HCT116 (cell line): ENCODE measurements around the gene RAET1G. TPM values are rescaled to one million over a fixed set of nuclear protein-coding genes. Genes with fewer than 3 reads are reported as not detected.

Experiments
- ATAC-seq: fragments of 200-7000 bp; cut with Tn5 transposase; 2 replicates; pipeline ENCODE4 v1.9.1; 2020; ENCODE audit warnings: mild to moderate bottlenecking, moderate library complexity
- BruUV-seq: library from RNA; stranded (reverse); fragments of 400-500 nt; replicated peaks from 2 replicates; lab custom pipeline; 2021; lab: Mats Ljungman, UMichigan
- CTCF ChIA-PET: fragments of 300-600 bp; sonication (Branson Sonifier 250); formaldehyde crosslinking; loops from one replicate; lab custom pipeline; 2021; ENCODE audit warnings: antibody characterized with exemption; lab: Charles Lee
- POLR2A ChIA-PET: fragments of 300-600, 350-600 bp; sonication (Branson Sonifier 250); formaldehyde crosslinking; loops from one replicate; lab custom pipeline; 2021; ENCODE audit warnings: antibody characterized with exemption; lab: Charles Lee
- RAD21 ChIA-PET, 2 experiments: fragments of 300-600 bp; sonication (Branson Sonifier 250); formaldehyde crosslinking; loops; one replicate each; lab custom pipeline; 2023; ENCODE audit warnings: low total read pairs in 2 of 2; ENCODE audit not compliant: uncharacterized antibody in 2 of 2, unreplicated experiment in 2 of 2, low non-redundant PET in 1 of 2; lab: Charles Lee
- DNase-seq: peaks from one replicate; pipeline ENCODE4 v3.0.0-alpha.2; 2010; ENCODE audit warnings: low read depth, low spot score
- H2AFZ ChIP-seq: fragments of 200-600 bp; shearing (Covaris generic), sonication (generic); 2 replicates; pipeline ENCODE4 v1.6.1; 2017; ENCODE audit warnings: low read depth, mixed run types, mixed read lengths, antibody characterized with exemption, low read length; ENCODE audit not compliant: poor library complexity, severe bottlenecking
- H3K27ac ChIP-seq: 2 replicates; pipeline ENCODE4 v1.5.1; 2012; ENCODE audit warnings: low read depth, low read length
- H3K27me3 ChIP-seq: fragments of 200-600 bp; sonication (generic); 2 replicates; pipeline ENCODE4 v1.6.1; 2016; ENCODE audit warnings: mixed run types, low read length, mixed read lengths; ENCODE audit not compliant: insufficient read depth
- H3K36me3 ChIP-seq, 2 experiments: fragments of 200-500 bp in 1 of 2; fragments of 200-600 bp in 1 of 2; sonication (Bioruptor generic) in 1 of 2; sonication (generic) in 1 of 2; 2 replicates each; pipeline versions ENCODE4 v1.5.1 to v1.6.1; 2014 to 2016; ENCODE audit warnings: low read length in 2 of 2, inconsistent platforms in 1 of 2, mixed read lengths in 1 of 2, mixed run types in 1 of 2; ENCODE audit not compliant: insufficient read depth in 2 of 2, control insufficient read depth in 1 of 2
- H3K4me1 ChIP-seq, 2 experiments: fragments of 200-600 bp in 1 of 2; sonication (generic) in 1 of 2; 2 replicates each; pipeline versions ENCODE4 v1.5.1 to v1.6.1; 2012 to 2017; ENCODE audit warnings: low read length in 2 of 2, inconsistent platforms in 1 of 2, mild to moderate bottlenecking in 1 of 2, mixed read lengths in 1 of 2, mixed run types in 1 of 2, moderate library complexity in 1 of 2; ENCODE audit not compliant: insufficient read depth in 2 of 2, control insufficient read depth in 1 of 2
- H3K4me2 ChIP-seq: fragments of 200-600 bp; sonication (generic); 2 replicates; pipeline ENCODE4 v1.6.1; 2017; ENCODE audit warnings: mixed run types, low read length, mixed read lengths
- H3K4me3 ChIP-seq, 2 experiments: fragments of 200-600 bp in 1 of 2; sonication (generic) in 1 of 2; replicated peaks in 1 of 2; 2 replicates each; pipeline ENCODE4 v1.5.1; 2011 to 2016; ENCODE audit warnings: low read length in 2 of 2, control low read depth in 1 of 2, low read depth in 1 of 2, mild to moderate bottlenecking in 1 of 2, mixed read lengths in 1 of 2, mixed run types in 1 of 2
- H3K79me2 ChIP-seq: fragments of 200-600 bp; sonication (generic); 2 replicates; pipeline ENCODE4 v1.6.1; 2017; ENCODE audit warnings: mild to moderate bottlenecking, mixed run types, low read length, moderate library complexity, mixed read lengths; ENCODE audit not compliant: insufficient read depth
- H3K9ac ChIP-seq: fragments of 200-600 bp; sonication (generic); 2 replicates; pipeline ENCODE4 v1.6.1; 2016; ENCODE audit warnings: low read length, mixed read lengths
- H3K9me2 ChIP-seq: fragments of 200-600 bp; sonication (generic), shearing (Covaris generic); 2 replicates; pipeline ENCODE4 v1.6.1; 2017; ENCODE audit warnings: mixed run types, mild to moderate bottlenecking, moderate library complexity; ENCODE audit not compliant: insufficient read depth
- H3K9me3 ChIP-seq, 2 experiments: fragments of 200-500 bp in 1 of 2; fragments of 200-600 bp in 1 of 2; sonication (Bioruptor generic) in 1 of 2; sonication (generic) in 1 of 2; 2 replicates each; pipeline ENCODE4 v1.6.1; 2014 to 2017; ENCODE audit warnings: low read length in 2 of 2, mixed read lengths in 2 of 2, inconsistent platforms in 1 of 2, low read depth in 1 of 2, mild to moderate bottlenecking in 1 of 2, mixed run types in 1 of 2, moderate library complexity in 1 of 2; ENCODE audit not compliant: control insufficient read depth in 1 of 2, insufficient read depth in 1 of 2
- H4K20me1 ChIP-seq: fragments of 200-600 bp; sonication (generic), shearing (Covaris generic); 2 replicates; pipeline ENCODE4 v1.6.1; 2017; ENCODE audit warnings: mixed run types, mild to moderate bottlenecking, moderate library complexity; ENCODE audit not compliant: insufficient read depth
- CEBPB ChIP-seq: IDR thresholded peaks from 2 replicates; pipeline ENCODE4 v1.6.1; 2012; ENCODE audit warnings: low read depth
- ELF1 ChIP-seq: IDR thresholded peaks from 2 replicates; pipeline ENCODE4 v1.6.1; 2012; ENCODE audit warnings: low read depth, borderline replicate concordance
- JUND ChIP-seq: IDR thresholded peaks from 2 replicates; pipeline ENCODE4 v1.6.1; 2012
- POLR2AphosphoS5 ChIP-seq: IDR thresholded peaks from 2 replicates; pipeline ENCODE4 v1.6.1; 2011; ENCODE audit warnings: mild to moderate bottlenecking, low read depth, low read length, moderate library complexity
- SP1 ChIP-seq: IDR thresholded peaks from 2 replicates; pipeline ENCODE4 v1.6.1; 2012; ENCODE audit warnings: low read depth
- SRF ChIP-seq: IDR thresholded peaks from 2 replicates; pipeline ENCODE4 v1.6.1; 2012; ENCODE audit warnings: low read depth
- YY1 ChIP-seq: IDR thresholded peaks from 2 replicates; pipeline ENCODE4 v1.6.1; 2011; ENCODE audit warnings: low read length, low read depth, moderate library complexity, mild to moderate bottlenecking; ENCODE audit not compliant: insufficient replicate concordance; ENCODE audit errors: extremely low read depth
- ZFX ChIP-seq: fragments of 450-650 bp; IDR thresholded peaks from 2 replicates; pipeline ENCODE4 v1.6.1; 2017
- intact Hi-C: fragments of 100-400 bp; cut with micrococcal nuclease; formaldehyde crosslinking; loops from 2 replicates; pipeline ENCODE4 v1.10.0; 2022
- total RNA-seq: library from RNA; stranded (reverse); gene quantifications from one replicate; pipeline ENCODE4 v1.2.1, GENCODE V29; 2021; ENCODE audit not compliant: unreplicated experiment
- TF ChIP-seq, protein P1 (sequence below): IDR thresholded peaks from 2 replicates; pipeline ENCODE4 v1.6.1; 2012
- TF ChIP-seq, protein P2 (sequence below): IDR thresholded peaks from 2 replicates; pipeline ENCODE4 v1.6.1; 2012; ENCODE audit warnings: low read depth
- TF ChIP-seq, protein P3 (sequence below), 3 experiments: fragments of 200-600 bp in 1 of 3; sonication (generic) in 1 of 3; IDR thresholded peaks in 2 of 3; conservative IDR thresholded peaks in 1 of 3; 2 replicates each; pipeline ENCODE4 v1.5.1; 2012 to 2017; ENCODE audit warnings: low read depth in 2 of 3, low read length in 2 of 3, antibody characterized with exemption in 1 of 3, borderline replicate concordance in 1 of 3, control low read depth in 1 of 3, mild to moderate bottlenecking in 1 of 3, mixed read lengths in 1 of 3, mixed run types in 1 of 3, moderate library complexity in 1 of 3; ENCODE audit not compliant: insufficient read depth in 1 of 3

The RAET1G gene
- total RNA-seq, 1 experiment from 2014 or later = 0.37 TPM

DNA sequence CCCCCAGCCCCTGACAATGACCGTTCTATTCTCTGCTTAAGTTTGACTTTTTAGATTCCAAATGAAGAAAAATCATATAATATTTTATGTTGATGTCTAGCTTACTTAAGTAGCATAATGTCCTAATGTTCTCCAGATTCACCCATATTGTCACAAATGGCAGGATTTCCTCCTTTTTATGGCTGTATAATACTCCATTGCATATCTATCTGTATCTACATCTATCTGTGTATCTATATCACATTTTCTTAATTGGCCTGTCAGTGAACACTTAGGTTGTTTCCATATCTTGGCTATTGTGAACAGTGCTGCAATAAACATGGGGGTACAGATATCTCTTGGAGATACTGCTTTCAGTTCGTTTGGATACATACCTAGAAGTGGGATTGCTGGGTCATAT is 51.7 kb downstream of the RAET1G start:
- ChIA-PET RAD21 (no interaction called here), POLR2A (no interaction called here), CTCF (no interaction called here)
- H3K4me2 ChIP-seq = no peak overlapping the region
- DNase-seq (no peak), ATAC-seq (no peak)
- H3K27me3 ChIP-seq = no peaks in the 10 kb centered on the region
- H3K4me3 ChIP-seq = no peak overlapping the region
- TF ChIP-seq, protein P1, sequence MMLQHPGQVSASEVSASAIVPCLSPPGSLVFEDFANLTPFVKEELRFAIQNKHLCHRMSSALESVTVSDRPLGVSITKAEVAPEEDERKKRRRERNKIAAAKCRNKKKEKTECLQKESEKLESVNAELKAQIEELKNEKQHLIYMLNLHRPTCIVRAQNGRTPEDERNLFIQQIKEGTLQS = no peak
- TF ChIP-seq ZFX (no peak), POLR2AphosphoS5 (no peak), SP1 (no peak), SRF (no peak), JUND (no peak), CEBPB (no peak), ELF1 (no peak), YY1 (no peak)
- TF ChIP-seq, protein P2, sequence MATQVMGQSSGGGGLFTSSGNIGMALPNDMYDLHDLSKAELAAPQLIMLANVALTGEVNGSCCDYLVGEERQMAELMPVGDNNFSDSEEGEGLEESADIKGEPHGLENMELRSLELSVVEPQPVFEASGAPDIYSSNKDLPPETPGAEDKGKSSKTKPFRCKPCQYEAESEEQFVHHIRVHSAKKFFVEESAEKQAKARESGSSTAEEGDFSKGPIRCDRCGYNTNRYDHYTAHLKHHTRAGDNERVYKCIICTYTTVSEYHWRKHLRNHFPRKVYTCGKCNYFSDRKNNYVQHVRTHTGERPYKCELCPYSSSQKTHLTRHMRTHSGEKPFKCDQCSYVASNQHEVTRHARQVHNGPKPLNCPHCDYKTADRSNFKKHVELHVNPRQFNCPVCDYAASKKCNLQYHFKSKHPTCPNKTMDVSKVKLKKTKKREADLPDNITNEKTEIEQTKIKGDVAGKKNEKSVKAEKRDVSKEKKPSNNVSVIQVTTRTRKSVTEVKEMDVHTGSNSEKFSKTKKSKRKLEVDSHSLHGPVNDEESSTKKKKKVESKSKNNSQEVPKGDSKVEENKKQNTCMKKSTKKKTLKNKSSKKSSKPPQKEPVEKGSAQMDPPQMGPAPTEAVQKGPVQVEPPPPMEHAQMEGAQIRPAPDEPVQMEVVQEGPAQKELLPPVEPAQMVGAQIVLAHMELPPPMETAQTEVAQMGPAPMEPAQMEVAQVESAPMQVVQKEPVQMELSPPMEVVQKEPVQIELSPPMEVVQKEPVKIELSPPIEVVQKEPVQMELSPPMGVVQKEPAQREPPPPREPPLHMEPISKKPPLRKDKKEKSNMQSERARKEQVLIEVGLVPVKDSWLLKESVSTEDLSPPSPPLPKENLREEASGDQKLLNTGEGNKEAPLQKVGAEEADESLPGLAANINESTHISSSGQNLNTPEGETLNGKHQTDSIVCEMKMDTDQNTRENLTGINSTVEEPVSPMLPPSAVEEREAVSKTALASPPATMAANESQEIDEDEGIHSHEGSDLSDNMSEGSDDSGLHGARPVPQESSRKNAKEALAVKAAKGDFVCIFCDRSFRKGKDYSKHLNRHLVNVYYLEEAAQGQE = no peak
- TF ChIP-seq, protein P3, sequence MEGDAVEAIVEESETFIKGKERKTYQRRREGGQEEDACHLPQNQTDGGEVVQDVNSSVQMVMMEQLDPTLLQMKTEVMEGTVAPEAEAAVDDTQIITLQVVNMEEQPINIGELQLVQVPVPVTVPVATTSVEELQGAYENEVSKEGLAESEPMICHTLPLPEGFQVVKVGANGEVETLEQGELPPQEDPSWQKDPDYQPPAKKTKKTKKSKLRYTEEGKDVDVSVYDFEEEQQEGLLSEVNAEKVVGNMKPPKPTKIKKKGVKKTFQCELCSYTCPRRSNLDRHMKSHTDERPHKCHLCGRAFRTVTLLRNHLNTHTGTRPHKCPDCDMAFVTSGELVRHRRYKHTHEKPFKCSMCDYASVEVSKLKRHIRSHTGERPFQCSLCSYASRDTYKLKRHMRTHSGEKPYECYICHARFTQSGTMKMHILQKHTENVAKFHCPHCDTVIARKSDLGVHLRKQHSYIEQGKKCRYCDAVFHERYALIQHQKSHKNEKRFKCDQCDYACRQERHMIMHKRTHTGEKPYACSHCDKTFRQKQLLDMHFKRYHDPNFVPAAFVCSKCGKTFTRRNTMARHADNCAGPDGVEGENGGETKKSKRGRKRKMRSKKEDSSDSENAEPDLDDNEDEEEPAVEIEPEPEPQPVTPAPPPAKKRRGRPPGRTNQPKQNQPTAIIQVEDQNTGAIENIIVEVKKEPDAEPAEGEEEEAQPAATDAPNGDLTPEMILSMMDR (IDR thresholded peaks at IDR 0.05 in 2 of 3, conservative IDR thresholded peaks at IDR 0.05 in 1 of 3; ENCODE audit: borderline replicate concordance in 1 of 3, insufficient read depth in 1 of 3, low read depth in 2 of 3, low read length in 2 of 3) = no peak
- intact Hi-C loops = no loop called here
- H3K4me1 ChIP-seq = peaks cover 0 to 14% of the 10 kb centered on the region in 2 experiments; a peak in 2 of 4 replicates
- H3K9me2 ChIP-seq = no peaks in the 10 kb centered on the region
- H4K20me1 ChIP-seq = no peaks in the 10 kb centered on the region
- H3K9ac ChIP-seq = no peak overlapping the region
- H2AFZ ChIP-seq = no peak overlapping the region
- no peaks in the 10 kb centered on the region for H3K79me2 ChIP-seq
- no peaks in the 10 kb centered on the region for H3K36me3 ChIP-seq
- H3K9me3 ChIP-seq = no peaks in the 10 kb centered on the region; a peak in 1 of 4 replicates
- H3K27ac ChIP-seq = no peak overlapping the region
- BruUV-seq = no TSS peak
